NCI-H82 treated with DMSO at 0.1 percent for 48 hours (cell line): ENCODE measurements around the gene C9orf152.

Experiments
- DNase-seq: peaks from one replicate; lab custom pipeline; 2025; ENCODE audit not compliant: unreplicated experiment; lab: John Stamatoyannopoulos, UW

C9orf152 gene

DNA sequence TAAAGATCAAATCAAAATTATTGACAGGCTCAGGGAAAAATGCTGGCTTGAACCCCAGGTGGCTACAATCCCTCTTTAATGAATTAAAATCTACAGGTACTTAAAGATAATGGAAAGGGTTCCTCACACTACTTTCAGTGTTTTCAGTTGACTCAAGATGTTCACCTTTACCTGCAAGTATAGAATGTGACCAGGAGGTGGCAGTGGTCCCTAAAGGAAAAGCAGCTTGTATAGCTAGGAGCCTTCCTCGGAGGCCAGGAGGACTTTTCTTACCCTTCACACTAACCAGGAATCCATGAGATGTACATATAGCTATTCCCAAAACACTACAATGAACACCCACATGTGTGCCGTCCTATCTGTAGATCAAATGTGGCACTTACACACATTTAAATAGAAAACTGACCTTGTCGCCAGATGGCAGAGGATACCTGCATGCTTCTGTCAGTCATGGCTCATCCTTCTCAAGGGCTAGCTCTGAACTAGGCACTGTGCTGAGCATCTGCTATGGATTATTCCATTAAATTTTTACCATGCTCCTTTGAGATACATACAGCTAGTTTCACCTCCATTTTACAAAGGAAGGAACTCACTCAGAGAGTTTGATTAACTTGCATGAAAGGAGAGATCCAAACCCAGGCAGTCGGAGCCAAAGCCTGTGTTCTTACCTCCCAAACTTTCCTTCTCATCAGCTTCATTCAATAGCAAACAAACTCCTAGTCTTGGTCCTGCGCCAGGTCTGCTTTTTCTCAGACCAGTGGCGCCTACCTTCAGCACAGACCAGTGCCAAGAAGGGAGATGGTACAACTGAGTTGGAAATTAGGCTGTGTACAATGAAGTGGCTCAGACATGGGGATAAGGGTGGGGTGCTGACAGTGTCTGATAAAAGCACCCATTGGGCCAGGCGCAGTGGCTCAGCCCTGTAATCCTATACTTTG, 24.5 kb downstream of the C9orf152 start:
- peak; percentile 14 for DNase-seq

GRCh38 chr9:110180511-110181434, 27.2 kb downstream of the C9orf152 start:
- no peak for DNase-seq

GRCh38 chr9:110179734-110180133, 28.2 kb downstream of the C9orf152 start:
- DNase-seq, result no peak

DNA sequence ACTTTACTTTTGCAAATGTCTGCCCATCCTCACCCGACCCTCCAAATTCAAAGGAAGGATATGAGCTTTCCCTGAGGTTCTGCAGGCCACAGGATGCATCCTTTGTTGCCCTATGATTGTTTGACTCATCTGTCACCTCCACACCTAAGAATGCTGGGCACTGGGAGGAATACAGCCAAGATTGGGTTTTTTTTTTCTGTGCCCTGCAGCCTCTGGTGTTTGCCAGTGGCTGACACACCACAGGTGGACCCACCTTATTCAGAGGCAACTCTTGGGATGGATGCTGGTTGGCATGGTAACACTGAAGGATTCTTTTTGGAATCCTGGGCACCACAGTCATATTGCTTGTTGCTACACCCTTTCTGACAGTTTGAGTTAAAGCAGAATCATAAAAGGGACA, 29.7 kb downstream of the C9orf152 start:
- DNase-seq, result no peak

GRCh38 chr9:110175275-110175968, 32.5 kb downstream of the C9orf152 start:
- DNase-seq, result no peak

- no peak for DNase-seq
These were observed 34.7 kb downstream of the C9orf152 start for GRCh38 chr9:110173322-110173642.

DNA sequence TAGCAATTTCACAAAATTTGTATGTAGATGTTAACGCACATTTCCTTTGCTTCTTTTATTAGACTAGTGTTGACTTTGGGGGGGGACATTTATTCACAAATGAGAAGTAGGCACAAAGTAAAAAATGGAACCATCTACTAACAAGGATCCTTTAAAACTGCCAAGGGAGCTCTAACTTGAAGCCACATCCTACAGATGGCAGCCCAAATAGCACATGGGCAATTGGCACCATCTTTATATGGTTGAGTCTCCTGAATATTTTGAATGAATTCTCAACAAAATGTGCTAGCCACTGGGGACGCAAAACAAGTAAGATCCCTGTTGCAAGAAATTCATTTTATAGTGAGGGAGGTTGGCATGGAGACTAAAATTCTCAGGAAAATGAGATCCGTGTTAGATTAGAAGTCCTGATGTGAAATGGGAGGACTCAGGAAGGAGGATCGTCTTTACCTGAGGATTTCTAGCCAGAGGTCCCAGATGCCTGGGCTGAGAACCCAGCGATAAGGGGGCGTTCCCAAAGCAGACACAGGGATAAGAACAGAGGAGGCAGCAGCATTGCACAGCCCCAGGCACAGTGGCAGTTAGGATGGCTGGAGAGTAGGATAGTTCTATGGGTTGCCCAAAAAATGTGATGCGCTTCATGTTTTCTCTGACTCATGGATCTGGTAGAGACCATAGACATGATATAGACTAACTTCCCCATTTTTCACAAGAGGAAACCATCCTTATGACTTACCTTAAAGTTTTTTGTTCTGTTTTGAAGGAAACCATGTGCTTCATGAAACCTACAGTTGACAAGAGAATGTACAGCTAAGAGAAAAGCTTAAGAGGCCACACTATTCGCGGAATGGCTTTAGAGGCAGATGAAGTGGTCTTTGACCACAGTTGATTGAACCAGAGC, 37.4 kb downstream of the C9orf152 start:
- DNase-seq, result no peak

DNA sequence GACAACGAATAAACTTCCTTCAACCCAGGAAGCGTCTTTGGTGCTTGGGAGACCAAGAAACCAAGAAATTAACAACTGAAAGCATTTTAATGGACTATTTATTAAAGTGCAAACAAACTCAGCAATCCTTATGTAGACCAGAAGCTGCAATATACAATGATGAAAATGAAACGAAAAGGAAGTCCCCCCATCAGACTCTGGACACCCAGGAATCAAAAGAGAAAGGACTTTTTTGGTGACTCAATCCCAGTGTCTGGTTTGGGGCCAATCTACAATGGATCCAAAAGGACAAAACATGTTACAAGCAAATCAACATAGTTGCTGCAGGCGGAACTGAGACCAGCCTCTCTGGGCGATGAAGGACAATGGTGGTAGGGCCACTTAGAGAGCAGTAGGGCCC, 39.5 kb downstream of the C9orf152 start:
- no peak for DNase-seq

GRCh38 chr9:110161940-110162339, 46.0 kb downstream of the C9orf152 start:
- DNase-seq, result no peak

DNA sequence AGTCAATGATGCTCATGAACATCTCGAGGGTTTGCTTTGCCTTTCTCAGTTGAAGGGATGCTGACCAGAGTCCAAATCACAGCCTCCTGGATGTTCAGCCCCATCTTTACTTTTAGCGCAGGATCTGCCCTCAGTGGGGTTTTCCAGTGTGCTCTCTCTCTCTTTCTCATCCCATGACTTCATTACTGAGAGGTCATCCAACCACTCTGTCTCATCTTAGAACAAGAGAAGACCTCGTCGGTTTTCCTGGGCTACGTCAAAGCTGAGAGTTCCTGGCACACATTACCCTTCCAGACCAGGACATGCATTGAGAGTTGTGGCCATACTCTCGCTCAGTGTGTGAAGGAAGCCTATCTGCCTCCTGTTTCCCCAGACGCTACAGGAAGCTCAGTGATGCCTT, 47.3 kb downstream of the C9orf152 start:
- no peak for DNase-seq

DNA sequence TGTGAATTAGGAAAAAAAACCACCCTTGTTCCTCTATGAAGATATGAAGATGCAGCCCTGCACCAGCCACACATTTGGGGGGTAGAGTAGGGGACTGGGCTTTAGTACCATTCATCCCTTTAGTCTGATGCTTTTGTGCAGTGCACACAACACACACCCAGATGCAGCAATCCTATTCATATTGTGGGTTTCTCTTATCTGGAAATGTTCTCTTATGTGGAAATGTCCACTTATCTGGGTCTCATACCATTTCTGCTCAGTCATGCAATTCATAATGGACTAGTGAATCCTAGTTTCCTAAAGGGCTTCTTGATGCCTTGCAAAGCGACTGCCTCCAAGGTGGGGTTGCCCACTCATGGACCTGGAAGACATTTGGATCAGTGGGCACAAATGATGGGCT, 47.8 kb downstream of the C9orf152 start:
- no peak for DNase-seq

DNA sequence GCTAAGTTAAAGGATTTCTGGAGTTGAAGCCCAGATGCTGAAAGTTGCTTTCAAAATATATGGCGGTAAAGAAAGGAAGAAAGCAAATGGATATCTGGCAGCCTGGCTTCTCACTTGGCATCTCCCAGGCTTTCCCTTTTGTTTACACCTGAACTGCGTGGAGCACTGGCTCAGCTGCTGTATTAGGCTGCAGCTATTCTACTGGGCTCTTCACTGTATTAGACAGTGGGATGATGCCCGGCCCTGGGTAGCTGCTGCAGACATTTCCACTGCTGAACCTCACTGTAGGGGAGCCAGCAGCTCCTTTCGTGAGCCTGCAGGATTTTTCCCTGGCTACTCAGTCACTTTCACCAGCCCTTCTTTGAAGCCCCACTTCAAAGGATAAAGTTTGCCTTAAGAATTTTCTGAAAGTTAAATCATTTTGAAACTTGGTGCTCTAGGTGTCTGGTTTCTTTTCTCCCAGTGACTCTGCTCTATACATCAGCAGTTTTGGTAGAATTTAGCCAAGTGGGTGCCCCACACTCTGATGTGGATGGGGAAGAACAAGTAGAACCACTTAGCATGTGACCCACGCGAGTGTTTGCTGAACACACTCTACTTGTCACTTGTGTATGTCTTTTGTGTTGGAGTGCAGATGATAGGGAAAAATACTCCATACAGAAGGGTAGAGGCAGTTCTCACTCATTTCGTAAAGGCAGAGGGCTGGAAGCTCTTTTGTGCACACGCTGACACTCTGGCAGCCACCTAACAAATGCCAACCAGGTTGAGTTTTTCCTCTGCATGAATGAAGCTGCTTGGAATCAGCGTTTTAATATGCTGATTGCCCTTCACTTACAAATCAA, 49.9 kb downstream of the C9orf152 start:
- no peak for DNase-seq

DNA sequence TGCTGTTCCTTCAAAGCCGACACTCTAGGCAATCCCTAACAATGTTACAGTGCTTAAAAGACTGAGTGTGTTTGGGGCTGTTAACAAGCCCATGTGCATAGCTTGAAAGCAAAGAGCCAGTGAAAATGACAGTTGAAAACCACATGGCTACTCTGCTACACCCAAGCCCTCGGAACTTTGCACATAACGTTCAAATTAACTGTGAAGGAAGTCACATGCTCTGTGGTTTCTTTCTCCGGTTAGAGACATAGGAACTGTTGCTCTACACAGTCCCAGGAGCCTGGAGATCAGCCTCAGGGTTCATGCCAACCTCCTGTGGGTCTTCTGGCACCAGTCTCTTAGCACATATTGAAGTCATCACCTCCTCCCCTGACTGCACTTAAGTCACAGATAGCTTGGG, 51.1 kb downstream of the C9orf152 start:
- no peak for DNase-seq

DNA sequence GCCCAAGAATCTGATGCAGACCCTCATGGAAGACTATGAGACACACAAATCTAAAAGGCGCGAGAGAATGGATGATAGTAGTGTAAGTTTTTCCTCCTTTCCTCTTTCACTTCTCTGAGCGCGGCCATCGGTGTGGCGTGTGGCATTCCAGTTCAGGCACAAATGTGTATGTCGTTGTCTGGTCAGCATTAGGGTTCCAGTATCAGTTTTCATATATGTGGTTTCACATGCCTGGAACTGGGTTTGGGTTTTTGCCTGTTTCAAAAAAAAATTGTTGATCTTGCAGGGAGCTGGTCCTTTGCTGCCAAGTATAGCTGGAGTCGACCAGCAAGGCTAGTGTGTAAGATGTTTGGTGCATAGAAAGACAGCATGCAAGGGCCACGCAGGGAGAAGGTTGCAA, 51.5 kb downstream of the C9orf152 start:
- DNase-seq, result no peak

- no peak for DNase-seq
These were observed 52.2 kb downstream of the C9orf152 start for GRCh38 chr9:110155751-110156150.

DNA sequence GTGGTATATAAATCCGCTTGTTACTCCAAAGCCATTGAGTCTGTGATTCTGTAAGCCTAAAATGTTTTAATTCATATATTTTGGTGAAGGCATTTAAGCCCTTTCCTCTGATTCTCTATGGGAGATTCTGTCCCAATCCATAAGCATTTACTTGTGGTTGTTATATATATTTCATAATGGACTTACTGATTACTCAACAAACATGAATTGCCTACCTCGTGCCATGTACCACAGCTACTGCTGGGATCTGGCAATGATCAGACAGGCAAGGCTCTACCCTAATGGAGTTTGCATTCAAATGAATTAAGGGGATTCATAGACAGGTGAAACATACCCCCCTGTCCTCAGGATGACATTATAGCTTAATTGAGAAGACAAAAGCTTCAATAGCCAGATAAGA, 54.5 kb downstream of the C9orf152 start:
- no peak for DNase-seq

DNA sequence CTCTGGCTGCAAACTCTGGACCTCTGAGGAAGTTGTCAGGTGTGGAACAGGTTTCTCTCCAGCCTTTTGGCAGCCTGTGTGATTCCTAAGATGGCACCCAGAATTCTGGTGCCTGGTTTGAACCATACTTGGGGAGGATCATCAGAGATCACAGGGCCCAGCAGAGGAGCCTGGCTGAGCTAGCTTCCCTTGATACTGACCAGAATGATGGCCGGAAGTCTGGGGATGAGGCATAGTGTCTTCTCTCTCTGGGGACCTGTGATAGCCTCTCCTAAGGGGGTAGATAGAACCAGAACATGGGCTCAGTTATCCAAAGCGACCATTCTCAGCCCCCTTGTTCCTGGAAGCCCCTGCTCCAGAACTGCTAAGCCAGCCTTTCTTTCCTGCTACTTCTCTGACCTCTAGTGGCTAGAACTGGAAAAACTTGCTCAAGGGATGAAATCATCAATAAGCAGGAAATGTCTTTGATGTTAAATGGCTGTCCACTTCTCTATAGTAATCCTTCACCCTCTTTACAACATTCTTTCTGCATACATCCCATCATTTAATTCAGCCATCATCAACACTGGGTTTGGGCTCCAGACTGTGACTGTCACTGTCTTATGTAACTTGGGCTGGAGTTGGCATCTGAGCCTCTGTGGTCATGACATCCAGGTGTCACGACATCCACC, 55.1 kb downstream of the C9orf152 start:
- no peak for DNase-seq
